Astrocyte of the cerebellum (primary cell): ENCODE measurements around the gene KRT83.

Experiments used
- DNase-seq: peaks from one replicate; pipeline ENCODE4 v3.0.0-alpha.2; 2011; ENCODE audit warnings: low read depth
- H3K4me3 ChIP-seq: 2 replicates; pipeline ENCODE4 v1.5.1; 2011; ENCODE audit warnings: mild to moderate bottlenecking, low read depth, low read length, moderate library complexity
- CTCF ChIP-seq: IDR thresholded peaks from 2 replicates; pipeline ENCODE4 v1.5.1; 2012; ENCODE audit warnings: low read length, low read depth, moderate library complexity, mild to moderate bottlenecking; ENCODE audit errors: missing control alignments
- in situ Hi-C: cut with HindIII; loops from 2 replicates; pipeline ENCODE4 v1.10.0; 2017; ENCODE audit warnings: low sequenced_read_pairs

The KRT83 gene

GRCh38 chr12:52360106-52360662 is 39.0 kb upstream of the KRT83 start:
- DNase-seq: no peak
- no peak overlapping the region for H3K4me3 ChIP-seq
- no peak for TF ChIP-seq CTCF
- in situ Hi-C loops: loop anchor here (25.0 kb wide), 1 partner anchor 627 kb away; no protein-coding TSS in a partner anchor

GRCh38 chr12:52359621-52360061 is 38.4 kb upstream of the KRT83 start:
- in situ Hi-C loops: loop anchor here (25.0 kb wide), 1 partner anchor 628 kb away; no protein-coding TSS in a partner anchor
- no peak for DNase-seq
- no peak for TF ChIP-seq CTCF
- H3K4me3 ChIP-seq: no peak overlapping the region

- H3K4me3 ChIP-seq: no peak overlapping the region
- no peak for DNase-seq
- in situ Hi-C loops: loop anchor here (25.0 kb wide), 1 partner anchor 629 kb away; no protein-coding TSS in a partner anchor
- TF ChIP-seq CTCF: no peak
Measured at GRCh38 chr12:52358575-52359350, 37.6 kb upstream of the KRT83 start.

DNA sequence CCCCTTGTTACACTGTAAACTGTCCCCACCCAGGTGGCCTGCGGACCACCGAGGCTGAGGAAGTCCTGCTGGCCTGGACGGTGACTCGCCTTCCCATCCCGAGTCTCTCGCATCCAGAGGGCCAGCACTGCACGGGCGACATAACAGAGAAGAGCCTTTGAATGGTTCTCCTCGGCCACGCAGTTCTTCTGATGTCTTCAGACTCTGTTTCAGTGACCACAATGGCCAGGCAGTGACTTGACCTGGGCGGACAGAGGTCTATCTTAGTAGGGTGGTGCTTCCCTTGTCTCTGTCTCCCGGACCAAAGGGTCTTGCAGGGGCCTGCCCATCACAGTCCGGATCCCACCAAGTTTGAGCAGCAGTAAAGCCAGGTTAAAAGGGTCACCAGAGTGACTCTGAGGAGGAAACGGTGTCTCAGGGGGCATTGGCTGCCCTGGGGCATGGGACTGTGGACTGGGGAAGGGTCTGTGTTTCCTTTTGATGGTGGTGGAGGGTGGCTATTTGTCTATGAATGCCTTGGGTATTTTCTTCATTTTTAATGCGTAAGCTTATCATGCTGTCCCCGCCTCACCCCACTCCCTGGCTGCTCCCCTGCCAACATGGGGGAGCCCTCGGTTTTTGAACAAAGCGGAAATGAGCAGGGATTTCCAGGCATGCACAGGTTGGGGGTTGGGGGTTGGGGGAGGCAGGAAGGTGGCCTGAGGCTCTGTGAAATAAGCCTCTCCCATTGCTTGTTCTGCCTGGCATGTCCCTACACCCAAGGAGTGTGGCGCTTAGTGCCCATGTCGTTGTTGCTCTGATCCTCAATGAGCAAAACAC is 35.8 kb upstream of the KRT83 start:
- in situ Hi-C loops: loop anchor here (25.0 kb wide), 1 partner anchor 630 kb away; no protein-coding TSS in a partner anchor
- no peak for DNase-seq
- H3K4me3 ChIP-seq: no peak overlapping the region
- TF ChIP-seq CTCF: no peak

DNA sequence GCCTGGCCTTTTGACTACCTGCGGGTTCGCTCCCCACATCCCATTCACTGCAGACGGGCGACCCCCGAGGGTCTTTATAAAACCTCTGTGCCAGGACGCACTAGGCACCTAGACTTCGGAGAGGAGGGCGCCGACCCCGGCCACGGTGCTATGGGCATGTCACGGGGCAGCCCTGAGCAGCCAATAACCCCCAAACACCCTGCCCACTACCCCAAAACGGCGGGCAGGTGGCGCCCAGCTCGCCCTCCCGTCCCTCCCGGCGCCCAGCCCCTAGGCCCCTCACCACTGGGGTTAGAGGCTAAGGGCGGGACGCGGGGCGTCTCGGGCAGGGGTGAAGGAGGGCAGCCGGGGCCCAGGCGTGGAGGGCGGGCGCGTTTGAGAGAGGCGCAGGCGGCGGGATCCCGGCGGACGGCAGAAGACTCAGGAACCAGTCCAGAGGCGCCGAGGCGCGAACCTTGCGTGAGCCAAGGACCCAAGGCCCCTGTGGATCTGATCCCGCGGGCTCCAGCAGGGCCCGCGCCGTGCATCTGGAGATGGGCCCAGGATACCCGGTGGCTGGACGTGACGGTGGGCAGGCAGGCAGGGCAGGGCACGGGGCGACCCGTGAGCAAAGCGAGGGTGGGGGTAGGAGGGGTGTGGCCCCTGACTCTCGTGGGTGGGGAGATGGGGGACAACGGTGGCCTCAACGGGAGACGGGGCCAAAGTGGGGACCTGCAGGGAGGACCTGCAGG is 35.0 kb upstream of the KRT83 start:
- TF ChIP-seq CTCF: no peak
- in situ Hi-C loops: loop anchor here (25.0 kb wide), 1 partner anchor 631 kb away; no protein-coding TSS in a partner anchor
- DNase-seq: no peak
- no peak overlapping the region for H3K4me3 ChIP-seq
